ENCODE measurements around the gene ELOA.
A peak's percentile ranks its signal among the peaks of the same experiment; 100 is the strongest.

ELOA gene

DNA sequence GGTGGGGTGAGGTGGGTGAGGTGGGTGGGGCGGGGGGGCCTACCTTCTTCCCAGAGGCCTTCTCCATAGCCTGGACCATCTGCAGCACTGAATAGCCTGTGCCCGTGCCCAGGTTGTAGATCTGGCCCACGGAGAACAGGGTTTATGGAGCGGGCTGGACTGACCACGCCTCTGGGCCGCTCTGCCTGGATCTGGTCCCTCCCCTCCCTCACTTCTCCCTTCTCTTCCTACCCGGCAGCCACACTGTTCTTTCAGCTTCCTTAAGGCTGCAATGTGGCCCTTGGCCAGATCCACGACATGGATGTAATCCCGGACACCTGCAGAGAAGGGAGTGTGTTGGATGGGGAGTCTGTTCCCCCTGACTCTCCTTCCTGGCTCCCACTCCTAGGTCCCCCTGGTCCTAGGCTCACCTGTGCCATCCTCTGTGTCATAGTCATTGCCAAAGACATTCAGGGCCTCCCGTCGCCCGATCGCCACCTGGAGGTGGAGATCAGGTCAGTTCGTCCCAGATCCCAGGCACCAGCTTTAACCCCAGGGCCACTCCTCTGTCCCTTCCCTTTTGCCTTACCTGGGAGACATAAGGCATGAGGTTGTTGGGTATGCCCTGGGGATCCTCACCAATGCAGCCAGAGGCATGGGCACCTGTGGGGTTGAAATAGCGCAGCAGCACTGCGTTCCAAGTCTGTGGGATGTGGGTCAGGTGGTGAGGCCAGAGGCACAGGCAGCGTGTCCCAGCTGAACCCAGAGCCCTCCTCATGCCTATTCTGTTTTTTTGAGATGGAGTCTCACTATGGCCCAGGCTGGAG, 53.4 kb downstream of the ELOA start:
- H3K79me1 ChIP-seq (replicated peaks; ENCODE audit: low read length, poor library complexity, severe bottlenecking) = peaks cover 33% of the 10 kb centered on the region
- no peak overlapping the region for H2BK120ac ChIP-seq (ENCODE audit: low read depth, low read length)
- 89% methylated on average over 14 of the region's 17 CpGs for WGBS
- H3K9ac ChIP-seq (ENCODE audit: low read length) = no peak overlapping the region
- H3K36me3 ChIP-seq (ENCODE audit: control insufficient read depth in 1 of 2, insufficient read depth in 2 of 2, low read depth in 1 of 2, low read length in 2 of 2) = peaks cover 34 to 60% of the 10 kb centered on the region in 2 experiments
- H3K18ac ChIP-seq (ENCODE audit: low read depth in 1 of 2, low read length in 2 of 2) = no peak overlapping the region
- H2AK5ac ChIP-seq (ENCODE audit: low read length, severe bottlenecking) = no peak overlapping the region
- H3K4me2 ChIP-seq (ENCODE audit: low read length, poor library complexity, severe bottlenecking) = no peak overlapping the region
- no peak overlapping the region for H2BK12ac ChIP-seq (ENCODE audit: low read length in 2 of 2)
- H2BK5ac ChIP-seq (ENCODE audit: low read depth, low read length, poor library complexity, severe bottlenecking) = no peak overlapping the region
- no peak overlapping the region for H2BK15ac ChIP-seq (ENCODE audit: low read depth, poor library complexity, severe bottlenecking)
- no peaks in the 10 kb centered on the region for H3K9me3 ChIP-seq (ENCODE audit: control insufficient read depth, low read length)
- no peak overlapping the region for H2AFZ ChIP-seq (ENCODE audit: low read depth, low read length)
- DNase-seq = no peak
- no peaks in the 10 kb centered on the region for H3K27me3 ChIP-seq (ENCODE audit: control insufficient read depth in 1 of 2, insufficient read depth in 1 of 2, low read length in 2 of 2)
- H3K14ac ChIP-seq (ENCODE audit: low read length in 2 of 2) = no peak overlapping the region
- H3K4ac ChIP-seq (ENCODE audit: low read depth in 1 of 2, low read length in 2 of 2) = no peak overlapping the region
- H3K27ac ChIP-seq (ENCODE audit: low read length, poor library complexity, severe bottlenecking) = no peak overlapping the region
- H3K23ac ChIP-seq (ENCODE audit: low read length in 2 of 2) = no peak overlapping the region
- H4K8ac ChIP-seq (ENCODE audit: low read length) = no peak overlapping the region
- peak overlapping the region; percentile 20 for H4K91ac ChIP-seq (ENCODE audit: low read length)
- no peak overlapping the region for H3K4me3 ChIP-seq (ENCODE audit: insufficient read depth in 1 of 2, low read depth in 1 of 2, low read length in 2 of 2)
- peaks cover 46% of the 10 kb centered on the region for H3K4me1 ChIP-seq (ENCODE audit: control insufficient read depth, insufficient read depth, low read depth, low read length)

DNA sequence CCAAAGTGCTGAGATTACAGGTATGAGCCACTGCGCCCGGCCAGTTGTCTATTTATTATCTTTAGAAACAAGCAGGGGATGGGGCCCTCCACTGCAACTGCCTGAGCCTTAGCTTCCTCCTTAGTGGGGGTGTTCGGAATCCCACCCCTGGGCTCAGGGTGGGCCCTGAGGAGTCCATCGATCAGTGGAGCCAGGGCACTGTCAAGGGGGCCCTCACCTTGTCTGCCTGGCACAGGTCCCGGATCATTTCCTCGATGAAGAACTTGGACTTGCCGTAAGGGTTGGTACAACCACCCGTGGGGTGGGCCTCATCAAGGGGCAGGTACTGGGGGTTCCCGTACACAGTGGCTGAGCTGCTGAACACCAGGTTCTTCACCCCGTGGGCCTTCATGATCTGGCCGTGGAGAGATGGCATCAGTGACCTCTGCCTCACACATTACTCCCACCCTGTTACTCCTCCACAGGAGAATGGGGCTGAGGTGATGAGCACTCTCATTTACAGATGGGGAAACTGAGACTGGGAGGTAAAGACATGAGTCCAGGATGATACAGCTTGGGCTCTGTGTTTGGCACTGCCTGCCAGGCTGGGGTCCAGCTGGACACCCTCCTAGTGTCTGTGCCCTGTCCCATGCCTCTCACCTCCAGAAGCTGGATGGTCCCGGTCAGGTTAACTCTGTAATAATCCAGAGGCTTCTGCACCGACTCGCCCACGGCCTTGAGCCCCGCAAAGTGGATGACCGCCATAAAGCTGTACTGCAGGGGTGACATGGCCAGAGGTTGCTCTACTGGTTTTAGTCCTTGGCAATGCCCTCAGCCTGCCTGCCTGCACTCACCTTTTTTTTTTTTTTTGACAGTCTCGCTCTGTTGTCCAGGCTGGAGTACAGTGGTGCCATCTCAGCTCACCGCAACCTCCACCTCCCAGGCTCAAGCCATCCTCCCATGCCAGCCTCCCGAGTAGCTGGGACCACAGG, 54.5 kb downstream of the ELOA start:
- H4K91ac ChIP-seq (ENCODE audit: low read length) = peak overlapping the region; percentile 11
- no peak overlapping the region for H2BK15ac ChIP-seq (ENCODE audit: low read depth, poor library complexity, severe bottlenecking)
- H2AFZ ChIP-seq (ENCODE audit: low read depth, low read length) = no peak overlapping the region
- no peak overlapping the region for H3K4ac ChIP-seq (ENCODE audit: low read depth in 1 of 2, low read length in 2 of 2)
- H3K23ac ChIP-seq (ENCODE audit: low read length in 2 of 2) = no peak overlapping the region
- no peak overlapping the region for H3K27ac ChIP-seq (ENCODE audit: low read length, poor library complexity, severe bottlenecking)
- H3K18ac ChIP-seq (ENCODE audit: low read depth in 1 of 2, low read length in 2 of 2) = no peak overlapping the region
- no peaks in the 10 kb centered on the region for H3K9me3 ChIP-seq (ENCODE audit: control insufficient read depth, low read length)
- WGBS = 97% methylated on average over 15 of the region's 20 CpGs
- peaks cover 39 to 62% of the 10 kb centered on the region in 2 experiments for H3K36me3 ChIP-seq (ENCODE audit: control insufficient read depth in 1 of 2, insufficient read depth in 2 of 2, low read depth in 1 of 2, low read length in 2 of 2)
- no peak overlapping the region for H3K14ac ChIP-seq (ENCODE audit: low read length in 2 of 2)
- no peak overlapping the region for H3K4me2 ChIP-seq (ENCODE audit: low read length, poor library complexity, severe bottlenecking)
- no peak overlapping the region for H2BK5ac ChIP-seq (ENCODE audit: low read depth, low read length, poor library complexity, severe bottlenecking)
- H3K4me3 ChIP-seq (ENCODE audit: insufficient read depth in 1 of 2, low read depth in 1 of 2, low read length in 2 of 2) = no peak overlapping the region
- no peak for DNase-seq
- no peaks in the 10 kb centered on the region for H3K27me3 ChIP-seq (ENCODE audit: control insufficient read depth in 1 of 2, insufficient read depth in 1 of 2, low read length in 2 of 2)
- no peak overlapping the region for H2AK5ac ChIP-seq (ENCODE audit: low read length, severe bottlenecking)
- no peak overlapping the region for H2BK12ac ChIP-seq (ENCODE audit: low read length in 2 of 2)
- H2BK120ac ChIP-seq (ENCODE audit: low read depth, low read length) = no peak overlapping the region
- no peak overlapping the region for H3K9ac ChIP-seq (ENCODE audit: low read length)
- peaks cover 38% of the 10 kb centered on the region for H3K4me1 ChIP-seq (ENCODE audit: control insufficient read depth, insufficient read depth, low read depth, low read length)
- H3K79me1 ChIP-seq (replicated peaks; ENCODE audit: low read length, poor library complexity, severe bottlenecking) = peaks cover 33% of the 10 kb centered on the region
- no peak overlapping the region for H4K8ac ChIP-seq (ENCODE audit: low read length)

DNA sequence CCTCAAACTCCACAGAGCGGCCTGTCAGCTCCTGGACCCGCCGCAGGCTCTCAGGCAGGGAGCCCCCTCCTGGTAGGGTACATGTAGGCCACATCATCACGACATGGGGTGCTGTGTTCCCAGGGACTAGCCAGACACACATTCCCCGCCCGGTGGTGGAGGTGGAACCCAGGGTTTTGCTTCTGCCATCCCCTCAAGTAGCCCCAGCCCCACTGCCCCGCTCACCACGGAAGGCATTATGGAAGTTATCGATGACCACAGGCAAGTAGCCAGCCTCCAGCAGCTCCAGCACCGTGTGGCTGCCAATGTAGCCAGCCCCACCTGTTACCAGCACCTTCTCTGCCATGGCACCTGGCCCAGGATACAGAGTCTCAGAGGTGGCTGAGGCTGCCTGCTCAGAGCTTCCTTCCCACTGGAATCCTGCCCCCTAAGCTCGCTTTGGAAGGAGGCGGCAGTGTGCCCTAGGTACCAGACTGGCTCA, 55.4 kb downstream of the ELOA start:
- H3K4me2 ChIP-seq (ENCODE audit: low read length, poor library complexity, severe bottlenecking) = peak overlapping the region; percentile 74
- peak overlapping the region; percentile 54 for H2BK15ac ChIP-seq (ENCODE audit: low read depth, poor library complexity, severe bottlenecking)
- no peaks in the 10 kb centered on the region for H3K9me3 ChIP-seq (ENCODE audit: control insufficient read depth, low read length)
- peak overlapping the region in 1 of 2 experiments; percentile 53 for H3K4ac ChIP-seq (ENCODE audit: low read depth in 1 of 2, low read length in 2 of 2)
- H2BK5ac ChIP-seq (ENCODE audit: low read depth, low read length, poor library complexity, severe bottlenecking) = no peak overlapping the region
- H3K4me1 ChIP-seq (ENCODE audit: control insufficient read depth, insufficient read depth, low read depth, low read length) = peaks cover 29% of the 10 kb centered on the region
- no peak overlapping the region for H3K23ac ChIP-seq (ENCODE audit: low read length in 2 of 2)
- peak overlapping the region; percentile 18 for H2AK5ac ChIP-seq (ENCODE audit: low read length, severe bottlenecking)
- H3K18ac ChIP-seq (ENCODE audit: low read depth in 1 of 2, low read length in 2 of 2) = peak overlapping the region; percentile 1 to 85
- H3K79me1 ChIP-seq (replicated peaks; ENCODE audit: low read length, poor library complexity, severe bottlenecking) = peaks cover 33% of the 10 kb centered on the region
- peak overlapping the region; percentile 92 for H4K8ac ChIP-seq (ENCODE audit: low read length)
- H3K4me3 ChIP-seq (ENCODE audit: insufficient read depth in 1 of 2, low read depth in 1 of 2, low read length in 2 of 2) = no peak overlapping the region
- H4K91ac ChIP-seq (ENCODE audit: low read length) = peak overlapping the region; percentile 96
- 93% methylated on average over 12 of the region's 12 CpGs for WGBS
- H2BK12ac ChIP-seq (ENCODE audit: low read length in 2 of 2) = peak overlapping the region; percentile 42 to 75
- H2AFZ ChIP-seq (ENCODE audit: low read depth, low read length) = no peak overlapping the region
- H3K36me3 ChIP-seq (ENCODE audit: control insufficient read depth in 1 of 2, insufficient read depth in 2 of 2, low read depth in 1 of 2, low read length in 2 of 2) = peaks cover 37 to 54% of the 10 kb centered on the region in 2 experiments
- peak overlapping the region; percentile 91 for H3K27ac ChIP-seq (ENCODE audit: low read length, poor library complexity, severe bottlenecking)
- H3K9ac ChIP-seq (ENCODE audit: low read length) = no peak overlapping the region
- H2BK120ac ChIP-seq (ENCODE audit: low read depth, low read length) = peak overlapping the region; percentile 77
- no peaks in the 10 kb centered on the region for H3K27me3 ChIP-seq (ENCODE audit: control insufficient read depth in 1 of 2, insufficient read depth in 1 of 2, low read length in 2 of 2)
- DNase-seq = no peak
- H3K14ac ChIP-seq (ENCODE audit: low read length in 2 of 2) = no peak overlapping the region

DNA sequence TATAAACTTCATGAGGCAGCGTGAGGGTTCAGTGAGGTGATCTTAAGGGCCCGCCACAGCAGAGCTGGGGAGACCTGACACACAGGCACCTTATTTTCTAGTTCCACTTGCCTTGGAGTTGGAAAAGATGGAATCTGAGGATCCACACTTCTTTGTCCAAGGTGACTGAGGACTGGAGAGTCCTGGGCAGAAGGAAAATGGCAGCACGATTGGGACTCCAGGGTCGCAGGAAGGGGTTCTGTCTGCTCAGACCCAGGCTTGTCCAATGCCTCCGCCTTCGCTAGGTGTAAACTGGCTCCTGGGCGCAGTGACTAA, 55.9 kb downstream of the ELOA start:
- Histone ChIP-seq H4K91ac (ENCODE audit: low read length) (peak overlapping the region; percentile 98), H3K4ac (ENCODE audit: low read depth in 1 of 2, low read length in 2 of 2) (peak overlapping the region in 1 of 2 experiments; percentile 79), H3K4me2 (ENCODE audit: low read length, poor library complexity, severe bottlenecking) (peak overlapping the region; percentile 74), H3K79me1 (replicated peaks; ENCODE audit: low read length, poor library complexity, severe bottlenecking) (peaks cover 31% of the 10 kb centered on the region), H2BK15ac (ENCODE audit: low read depth, poor library complexity, severe bottlenecking) (peak overlapping the region; percentile 54), H3K27ac (ENCODE audit: low read length, poor library complexity, severe bottlenecking) (peak overlapping the region; percentile 91), H3K9me3 (ENCODE audit: control insufficient read depth, low read length) (no peaks in the 10 kb centered on the region), H2AK5ac (ENCODE audit: low read length, severe bottlenecking) (peak overlapping the region; percentile 12), H3K14ac (ENCODE audit: low read length in 2 of 2) (no peak overlapping the region), H3K23ac (ENCODE audit: low read length in 2 of 2) (no peak overlapping the region), H3K4me1 (ENCODE audit: control insufficient read depth, insufficient read depth, low read depth, low read length) (peaks cover 26% of the 10 kb centered on the region), H3K9ac (ENCODE audit: low read length) (peak overlapping the region; percentile 90), H2BK120ac (ENCODE audit: low read depth, low read length) (peak overlapping the region; percentile 77), H2BK12ac (ENCODE audit: low read length in 2 of 2) (peak overlapping the region in 1 of 2 experiments; percentile 75), H3K18ac (ENCODE audit: low read depth in 1 of 2, low read length in 2 of 2) (peak overlapping the region; percentile 31 to 85), H3K27me3 (ENCODE audit: control insufficient read depth in 1 of 2, insufficient read depth in 1 of 2, low read length in 2 of 2) (no peaks in the 10 kb centered on the region), H2AFZ (ENCODE audit: low read depth, low read length) (no peak overlapping the region), H3K36me3 (ENCODE audit: control insufficient read depth in 1 of 2, insufficient read depth in 2 of 2, low read depth in 1 of 2, low read length in 2 of 2) (peaks cover 42 to 54% of the 10 kb centered on the region in 2 experiments), H4K8ac (ENCODE audit: low read length) (peak overlapping the region; percentile 69), H3K4me3 (ENCODE audit: insufficient read depth in 1 of 2, low read depth in 1 of 2, low read length in 2 of 2) (peak overlapping the region; percentile 68 to 94), H2BK5ac (ENCODE audit: low read depth, low read length, poor library complexity, severe bottlenecking) (no peak overlapping the region)
- no peak for DNase-seq
- 43% methylated on average over 7 of the region's 7 CpGs for WGBS
